ENCODE results near the gene CAGE1. TPM values are rescaled to one million over a fixed set of nuclear protein-coding genes. Genes with fewer than 3 reads are reported as not detected.
"Not testable (repeated sequence)": the region's sequence is repeated elsewhere in the genome, so short reads cannot be mapped to it uniquely, and the experiment has no call there.

Gene CAGE1
- total RNA-seq, 2 donors from 2014 or later: 0.42 to 0.76 TPM

DNA sequence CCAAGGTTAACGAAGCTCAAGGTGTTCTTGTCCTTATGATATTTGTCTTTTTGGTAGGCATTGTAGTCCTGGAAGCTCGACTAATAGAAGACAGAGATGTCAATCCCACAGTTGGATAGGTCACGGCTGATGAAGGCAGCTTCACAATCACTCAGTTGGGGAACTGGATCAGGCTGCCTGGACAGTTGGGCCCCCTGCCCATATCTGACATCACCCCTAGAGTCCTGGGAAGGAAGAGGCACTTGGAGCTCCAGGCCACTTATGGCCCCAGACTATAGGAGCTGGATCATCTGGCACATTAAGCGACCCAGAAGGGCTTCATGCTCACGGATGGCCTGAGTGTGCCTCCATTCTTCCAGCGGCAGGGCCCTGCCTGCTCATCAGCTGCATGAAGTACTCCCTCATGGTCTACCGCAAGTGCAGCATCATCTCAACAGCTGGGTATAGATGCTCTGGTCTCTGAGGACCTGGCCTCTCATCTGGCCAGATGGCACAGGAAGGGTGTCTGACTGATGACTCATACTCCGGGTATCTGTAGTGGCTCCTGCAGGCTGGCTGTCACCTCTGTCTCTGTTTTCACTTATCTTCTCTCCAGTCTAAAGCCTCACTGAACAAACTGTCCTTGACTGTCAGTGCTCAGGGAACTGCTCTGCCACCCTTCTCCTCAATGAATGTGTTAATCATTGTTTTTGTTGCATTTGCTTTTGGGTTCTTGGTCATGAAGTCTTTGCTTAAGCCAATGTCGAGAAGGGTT lies 47.4 kb downstream of the CAGE1 start:
- Mint-ChIP-seq H3K27me3 (peaks cover 11 to 18% of the 10 kb centered on the region in 2 donors), H3K4me1 (ENCODE audit: low read depth in 2 of 2) (peaks cover 0 to 9% of the 10 kb centered on the region in 2 donors), H3K4me3 (no peak overlapping the region), H3K9me3 (no peaks in the 10 kb centered on the region), H3K27ac (no peak overlapping the region), H3K36me3 (no peaks in the 10 kb centered on the region)
- DNase-seq (ENCODE audit: low spot score) (no peak), ATAC-seq (peak in 1 of 2 donors; percentile 61)

DNA sequence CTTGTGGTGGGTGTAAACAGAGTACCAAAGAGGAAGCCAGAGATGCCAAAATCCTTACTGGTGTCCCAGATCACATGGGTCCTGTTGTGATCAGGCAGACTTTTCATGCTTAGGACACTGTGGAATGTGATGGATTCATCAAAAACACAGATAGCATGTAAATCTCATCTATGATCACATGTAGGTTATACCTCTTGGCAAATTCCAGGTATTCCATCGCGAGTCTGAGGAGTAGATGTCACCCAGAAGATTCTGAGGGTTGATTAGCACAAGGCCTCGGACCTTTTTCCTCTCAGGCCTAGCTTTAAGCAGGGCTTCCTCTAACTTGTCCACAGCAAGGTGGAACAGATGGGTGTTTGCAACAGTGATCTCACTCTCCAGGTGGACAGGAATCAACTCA lies 48.3 kb downstream of the CAGE1 start:
- Mint-ChIP-seq H3K27ac (no peak overlapping the region), H3K27me3 (peaks cover 11 to 18% of the 10 kb centered on the region in 2 donors), H3K4me1 (ENCODE audit: low read depth in 2 of 2) (peaks cover 0 to 9% of the 10 kb centered on the region in 2 donors), H3K36me3 (no peaks in the 10 kb centered on the region), H3K9me3 (no peaks in the 10 kb centered on the region), H3K4me3 (no peak overlapping the region)
- no peak for ATAC-seq
- no peak for DNase-seq (ENCODE audit: low spot score)

- not testable (repeated sequence) for H3K36me3 Mint-ChIP-seq; H3K9me3 Mint-ChIP-seq; H3K4me3 Mint-ChIP-seq; DNase-seq (ENCODE audit: low spot score); H3K27ac Mint-ChIP-seq; H3K4me1 Mint-ChIP-seq (ENCODE audit: low read depth in 2 of 2)
- ATAC-seq: peak in 1 of 2 donors; percentile 56
- peaks cover 11 to 18% of the 10 kb centered on the region in 2 donors for H3K27me3 Mint-ChIP-seq
These were observed 50.4 kb downstream of the CAGE1 start for GRCh38 chr6:7339007-7339732.

DNA sequence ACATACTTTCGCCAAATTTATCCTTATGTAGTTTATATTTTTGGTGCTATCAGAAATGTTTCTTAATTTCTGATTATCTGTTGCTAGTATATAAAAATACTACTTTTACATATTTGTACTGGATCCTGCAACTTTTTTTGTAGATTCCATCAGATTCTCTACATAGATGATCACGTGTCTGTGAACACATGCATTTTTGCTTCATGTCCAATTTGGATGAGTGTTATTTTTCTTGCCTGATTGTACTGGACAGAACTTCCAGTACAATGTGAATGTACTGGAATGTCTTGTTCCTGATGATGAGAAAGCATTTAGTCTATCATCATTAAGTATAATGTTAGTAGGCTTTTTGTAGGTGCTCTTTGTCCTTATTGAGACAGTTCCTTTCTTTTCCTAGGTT lies 51.5 kb downstream of the CAGE1 start:
- Mint-ChIP-seq H3K9me3 (no peaks in the 10 kb centered on the region), H3K4me1 (ENCODE audit: low read depth in 2 of 2) (peaks cover 0 to 3% of the 10 kb centered on the region in 2 donors), H3K4me3 (no peak overlapping the region), H3K27me3 (peaks cover 5 to 11% of the 10 kb centered on the region in 2 donors), H3K27ac (no peak overlapping the region), H3K36me3 (no peaks in the 10 kb centered on the region)
- no peak for DNase-seq (ENCODE audit: low spot score)
- no peak for ATAC-seq

DNA sequence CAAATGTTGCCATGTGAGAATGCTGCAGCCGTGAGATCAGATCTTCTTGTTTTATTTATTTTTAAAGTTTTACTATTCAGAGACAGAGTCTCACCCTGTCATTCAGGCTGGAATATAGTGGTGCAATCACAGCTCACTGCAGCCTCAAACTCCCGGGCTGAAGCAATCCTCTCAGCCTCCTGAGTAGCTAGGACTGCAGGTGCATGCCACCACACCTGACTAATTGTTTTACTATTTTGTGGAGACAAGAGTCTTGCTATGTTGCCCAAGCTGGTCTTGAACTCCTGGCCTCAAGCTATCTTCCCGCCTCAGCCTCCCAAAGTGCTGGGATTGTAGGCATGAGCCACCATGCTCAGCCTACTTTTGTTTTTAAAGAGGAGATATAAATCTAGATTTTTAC lies 54.0 kb downstream of the CAGE1 start:
- Mint-ChIP-seq H3K4me3 (no peak overlapping the region), H3K9me3 (no peaks in the 10 kb centered on the region), H3K27me3 (peaks cover 5 to 11% of the 10 kb centered on the region in 2 donors), H3K27ac (no peak overlapping the region), H3K4me1 (ENCODE audit: low read depth in 2 of 2) (no peaks in the 10 kb centered on the region), H3K36me3 (no peaks in the 10 kb centered on the region)
- DNase-seq (ENCODE audit: low spot score) (no peak), ATAC-seq (no peak)

DNA sequence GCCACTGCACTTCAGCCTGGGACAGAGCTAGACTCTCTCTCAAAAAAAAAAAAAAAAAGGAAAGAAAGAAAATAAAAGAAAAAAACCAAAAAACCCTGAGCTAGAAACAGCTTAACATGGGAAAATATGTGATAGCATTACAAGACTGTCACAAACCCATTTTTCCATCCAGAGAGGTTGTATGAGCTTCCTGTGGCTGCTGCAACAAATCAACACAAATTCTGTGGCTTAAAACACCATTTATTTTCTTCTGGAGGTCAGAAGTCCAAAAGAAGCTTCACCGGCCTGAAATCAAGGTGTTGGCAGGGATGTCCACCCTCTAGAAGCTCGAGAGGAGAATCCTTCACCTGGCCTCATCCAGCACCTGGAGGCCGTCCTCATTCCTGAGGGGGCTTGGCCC lies 54.9 kb downstream of the CAGE1 start:
- no peak for DNase-seq (ENCODE audit: low spot score)
- H3K4me1 Mint-ChIP-seq (ENCODE audit: low read depth in 2 of 2): no peaks in the 10 kb centered on the region
- no peak overlapping the region for H3K27ac Mint-ChIP-seq

GRCh38 chr6:7332090-7332745 lies 57.3 kb downstream of the CAGE1 start:
- ATAC-seq: no peak
- Mint-ChIP-seq H3K27ac (no peak overlapping the region), H3K27me3 (peaks cover 7 to 10% of the 10 kb centered on the region in 2 donors), H3K9me3 (no peaks in the 10 kb centered on the region), H3K4me1 (ENCODE audit: low read depth in 2 of 2) (peaks cover 0 to 6% of the 10 kb centered on the region in 2 donors), H3K36me3 (no peaks in the 10 kb centered on the region), H3K4me3 (no peak overlapping the region)
- DNase-seq (ENCODE audit: low spot score): no peak

More for the DNA sequence above, 54.9 kb downstream of the CAGE1 start:
- no peak overlapping the region for H3K4me3 Mint-ChIP-seq
- no peak for ATAC-seq
- no peaks in the 10 kb centered on the region for H3K9me3 Mint-ChIP-seq
- peaks cover 5 to 11% of the 10 kb centered on the region in 2 donors for H3K27me3 Mint-ChIP-seq
- H3K36me3 Mint-ChIP-seq: no peaks in the 10 kb centered on the region

DNA sequence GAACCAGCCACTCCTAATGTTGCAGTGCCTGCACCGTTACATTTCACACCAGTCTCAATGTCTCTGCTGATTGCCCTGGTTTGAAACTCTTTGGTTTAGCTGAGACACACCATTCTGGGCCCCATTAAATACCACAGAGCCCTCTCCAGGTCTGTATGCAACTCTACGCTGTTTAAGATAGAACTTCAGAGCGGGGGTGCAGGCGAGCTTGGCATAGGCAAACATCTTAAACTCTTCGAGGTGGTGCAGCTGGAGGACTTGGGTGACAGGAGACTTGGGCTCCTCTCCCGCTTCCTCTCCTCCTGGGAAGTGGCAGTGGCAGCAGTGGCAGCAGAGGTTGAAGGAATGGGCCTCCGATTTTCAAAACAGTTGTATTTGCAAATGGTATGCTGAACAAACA lies 58.1 kb downstream of the CAGE1 start:
- H3K27me3 Mint-ChIP-seq: peaks cover 7 to 10% of the 10 kb centered on the region in 2 donors
- H3K9me3 Mint-ChIP-seq: no peaks in the 10 kb centered on the region

GRCh38 chr6:7328243-7328642 lies 61.3 kb downstream of the CAGE1 start:
- no peaks in the 10 kb centered on the region for H3K9me3 Mint-ChIP-seq
- H3K27ac Mint-ChIP-seq: no peak overlapping the region
- H3K36me3 Mint-ChIP-seq: no peaks in the 10 kb centered on the region
- H3K4me1 Mint-ChIP-seq (ENCODE audit: low read depth in 2 of 2): peaks cover 4 to 11% of the 10 kb centered on the region in 2 donors
- no peak for DNase-seq (ENCODE audit: low spot score)
- no peak overlapping the region for H3K4me3 Mint-ChIP-seq
- peaks cover 15 to 24% of the 10 kb centered on the region in 2 donors for H3K27me3 Mint-ChIP-seq
- peak in 1 of 2 donors; percentile 41 for ATAC-seq

More for the DNA sequence above, 58.1 kb downstream of the CAGE1 start:
- H3K27ac Mint-ChIP-seq: no peak overlapping the region
- no peaks in the 10 kb centered on the region for H3K36me3 Mint-ChIP-seq
- peaks cover 0 to 6% of the 10 kb centered on the region in 2 donors for H3K4me1 Mint-ChIP-seq (ENCODE audit: low read depth in 2 of 2)
- no peak for DNase-seq (ENCODE audit: low spot score)
- ATAC-seq: no peak
- H3K4me3 Mint-ChIP-seq: no peak overlapping the region

DNA sequence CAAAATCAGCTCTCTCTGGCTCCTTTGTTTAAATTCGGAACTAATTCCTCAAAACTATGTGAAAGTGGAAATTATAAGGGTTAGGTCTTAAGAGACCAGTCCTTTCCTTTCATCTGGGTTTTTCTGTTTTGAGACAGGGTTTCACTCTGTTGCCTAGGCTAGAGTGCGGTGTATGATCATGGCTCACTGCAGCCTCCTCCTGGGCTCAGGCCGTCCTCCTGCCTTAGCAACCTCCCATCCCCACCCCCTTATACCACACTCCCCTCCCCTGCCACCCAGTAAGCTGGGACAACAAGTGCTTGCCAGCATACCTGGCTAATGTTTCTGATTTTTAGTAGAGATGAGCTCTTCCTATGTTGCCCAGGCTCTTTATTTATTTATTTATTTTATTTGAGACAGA lies 63.8 kb downstream of the CAGE1 start:
- ATAC-seq (no peak), DNase-seq (ENCODE audit: low spot score) (no peak)
- no peak overlapping the region for H3K27ac Mint-ChIP-seq
- H3K27me3 Mint-ChIP-seq: peaks cover 16 to 24% of the 10 kb centered on the region in 2 donors
- no peaks in the 10 kb centered on the region for H3K36me3 Mint-ChIP-seq
- no peak overlapping the region for H3K4me3 Mint-ChIP-seq
- H3K9me3 Mint-ChIP-seq: no peaks in the 10 kb centered on the region
- peaks cover 4 to 11% of the 10 kb centered on the region in 2 donors for H3K4me1 Mint-ChIP-seq (ENCODE audit: low read depth in 2 of 2)

- H3K4me3 Mint-ChIP-seq: peak overlapping the region; percentile 1
- DNase-seq (ENCODE audit: low spot score): no peak
- H3K4me1 Mint-ChIP-seq (ENCODE audit: low read depth in 2 of 2): peaks cover 4 to 11% of the 10 kb centered on the region in 2 donors
- peak in 1 of 2 donors; percentile 41 for ATAC-seq
- H3K27ac Mint-ChIP-seq: peak overlapping the region in 1 of 2 donors; percentile 2
- no peaks in the 10 kb centered on the region for H3K36me3 Mint-ChIP-seq
- peaks cover 17 to 24% of the 10 kb centered on the region in 2 donors for H3K27me3 Mint-ChIP-seq
- H3K9me3 Mint-ChIP-seq: no peaks in the 10 kb centered on the region
These were observed 65.0 kb downstream of the CAGE1 start for GRCh38 chr6:7324520-7324919.

DNA sequence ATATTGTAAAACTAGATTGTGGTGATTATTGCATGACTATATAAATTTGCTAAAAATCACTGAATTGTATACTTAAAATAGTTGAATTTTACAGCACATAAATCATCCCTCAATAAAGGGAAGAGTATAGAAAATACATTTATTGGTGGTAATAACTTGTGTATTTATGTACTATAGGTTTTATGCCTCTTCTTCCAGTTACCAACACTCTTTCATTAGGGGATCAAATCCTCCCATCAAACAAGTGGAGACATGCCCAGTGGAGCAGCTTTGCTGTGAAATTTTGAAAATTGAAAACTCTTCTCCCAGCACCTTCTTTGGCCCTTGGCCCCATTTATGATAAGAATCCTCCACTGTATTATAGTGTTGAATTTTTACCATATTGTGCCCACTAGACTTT lies 66.5 kb downstream of the CAGE1 start:
- Mint-ChIP-seq H3K27me3 (peaks cover 8 to 19% of the 10 kb centered on the region in 2 donors), H3K36me3 (no peaks in the 10 kb centered on the region), H3K4me3 (no peak overlapping the region), H3K4me1 (ENCODE audit: low read depth in 2 of 2) (peaks cover 4 to 6% of the 10 kb centered on the region in 2 donors), H3K9me3 (no peaks in the 10 kb centered on the region), H3K27ac (no peak overlapping the region)
- DNase-seq (ENCODE audit: low spot score) (no peak), ATAC-seq (no peak)

- H3K9me3 Mint-ChIP-seq; H3K36me3 Mint-ChIP-seq; H3K4me3 Mint-ChIP-seq; H3K27ac Mint-ChIP-seq; H3K4me1 Mint-ChIP-seq (ENCODE audit: low read depth in 2 of 2); DNase-seq (ENCODE audit: low spot score); ATAC-seq: not testable (repeated sequence)
- peaks cover 7 to 17% of the 10 kb centered on the region in 2 donors for H3K27me3 Mint-ChIP-seq
These were observed 67.7 kb downstream of the CAGE1 start for GRCh38 chr6:7321866-7322265.

- H3K4me1 Mint-ChIP-seq (ENCODE audit: low read depth in 2 of 2); H3K27me3 Mint-ChIP-seq; H3K36me3 Mint-ChIP-seq; H3K4me3 Mint-ChIP-seq; H3K27ac Mint-ChIP-seq; H3K9me3 Mint-ChIP-seq; DNase-seq (ENCODE audit: low spot score); ATAC-seq: not testable (repeated sequence)
These were observed 70.1 kb downstream of the CAGE1 start for GRCh38 chr6:7319406-7319805.

All from natural killer cell treated with Interleukin-12 subunit alpha and Interleukin-12 subunit beta and Interleukin-15 and Interleukin-18, amount 100 ng/mL, for 72 hours (primary cell).